ENCODE results near the gene ARSK. TPM values are rescaled to one million over a fixed set of nuclear protein-coding genes. Genes with fewer than 3 reads are reported as not detected.

The ARSK gene
- total and polyA plus RNA-seq, 2 of the 13 experiments (the other 11 are each of a cell fraction or from before 2014, with no cell fraction given), result 7.9 TPM

GRCh38 chr5:95554647-95555548, at the start of gene ARSK, which contains the start of gene SKIC3 (continued):
- TF ChIP-seq ZNF160 (CRISPR knock-in tag; IDR thresholded peaks at IDR 0.05) (0 out of 2 replicates have a peak, but pooled peaks have one; percentile 58), SAP130 (CRISPR knock-in tag; IDR thresholded peaks at IDR 0.05; ENCODE audit: low read depth) (peak; percentile 88), ZFAT (CRISPR knock-in tag; conservative IDR thresholded peaks at IDR 0.05) (no peak), ZNF629 (CRISPR knock-in tag; conservative IDR thresholded peaks at IDR 0.05) (no peak), ZNF839 (CRISPR knock-in tag; IDR thresholded peaks at IDR 0.05; ENCODE audit: borderline replicate concordance) (peak; percentile 15; the same call in 1 of the 2 replicates), IKZF5 (CRISPR knock-in tag; IDR thresholded peaks at IDR 0.05) (peak; percentile 52; the same call in 1 of the 2 replicates), ZBTB34 (CRISPR knock-in tag; IDR thresholded peaks at IDR 0.05) (peak; percentile 74), FUBP1 (CRISPR knock-in tag; IDR thresholded peaks at IDR 0.05; ENCODE audit: borderline replicate concordance) (no peak), PRDM4 (CRISPR knock-in tag; IDR thresholded peaks at IDR 0.05; ENCODE audit: borderline replicate concordance) (peak; percentile 48; the same call in 1 of the 2 replicates), NFKBIZ (CRISPR knock-in tag; IDR thresholded peaks at IDR 0.05) (no peak), POLR2AphosphoS2 (IDR thresholded peaks at IDR 0.05; ENCODE audit: low read depth, low read length) (no peak), ZBTB46 (CRISPR knock-in tag; IDR thresholded peaks at IDR 0.05; ENCODE audit: borderline replicate concordance) (no peak), NFATC3 (CRISPR knock-in tag; IDR thresholded peaks at IDR 0.05) (no peak), SSRP1 (CRISPR knock-in tag; IDR thresholded peaks at IDR 0.05) (no peak), ZNF672 (CRISPR knock-in tag; IDR thresholded peaks at IDR 0.05) (no peak), ZNF224 (CRISPR knock-in tag; IDR thresholded peaks at IDR 0.05) (0 out of 2 replicates have a peak, but pooled peaks have one; percentile 55), ZNF343 (CRISPR knock-in tag; IDR thresholded peaks at IDR 0.05) (no peak), TBX3 (IDR thresholded peaks at IDR 0.05; ENCODE audit: borderline replicate concordance) (peak; percentile 59), ZNF205 (CRISPR knock-in tag; IDR thresholded peaks at IDR 0.05) (peak; percentile 29; the same call in 1 of the 2 replicates), FOXJ3 (CRISPR knock-in tag; IDR thresholded peaks at IDR 0.05; ENCODE audit: borderline replicate concordance) (no peak), ZSCAN31 (CRISPR knock-in tag; IDR thresholded peaks at IDR 0.05; ENCODE audit: low read depth) (no peak)

All from HepG2 (cell line).